Measurements from ENCODE around the gene SGSM2. TPM values are rescaled to one million over a fixed set of nuclear protein-coding genes. Genes with fewer than 3 reads are reported as not detected.
A peak's percentile ranks its signal among the peaks of the same experiment; 100 is the strongest.

The SGSM2 gene
- total and polyA plus RNA-seq, 2 of the 13 experiments (the other 11 are each of a cell fraction or from before 2014, with no cell fraction given): 30.4 to 51.3 TPM

DNA sequence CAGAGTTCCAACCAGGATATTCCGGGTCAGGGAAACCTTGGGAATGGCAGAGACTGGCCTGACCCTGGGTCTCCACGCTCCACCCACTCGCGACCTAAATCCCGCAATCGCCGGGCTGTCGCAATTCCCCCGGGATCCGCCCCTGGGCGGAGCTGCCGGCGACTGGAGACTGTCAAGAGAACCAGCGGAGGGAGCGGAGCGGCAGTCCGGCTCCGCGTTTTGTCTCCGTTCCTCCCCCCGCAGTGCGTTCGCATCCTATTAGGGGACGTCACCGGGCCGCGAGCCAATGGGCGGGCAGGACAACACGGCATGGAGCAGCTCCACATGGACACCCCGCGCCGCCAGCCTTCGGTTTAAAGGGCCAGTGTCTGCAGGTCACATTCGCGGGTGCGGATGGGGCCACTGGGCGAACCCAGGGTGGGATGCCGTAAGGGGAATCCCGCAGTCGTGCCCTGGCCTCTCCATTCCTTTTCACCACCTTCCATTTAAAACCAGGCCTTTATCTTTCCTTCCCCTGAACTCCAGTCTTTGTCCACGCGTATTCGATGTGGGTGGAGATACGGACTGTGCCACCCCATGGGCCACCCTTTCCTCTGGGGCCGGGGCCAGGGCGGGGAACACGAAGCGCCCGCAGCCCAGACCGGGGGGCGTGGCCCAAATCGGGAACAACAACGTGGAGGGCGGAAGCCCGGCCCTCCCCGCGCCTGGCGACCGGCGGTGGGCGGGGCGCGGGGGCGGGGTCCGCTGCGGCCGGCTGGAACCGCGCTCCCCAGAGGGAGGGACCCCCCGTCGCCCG, 64.3 kb downstream of the SGSM2 start (continued):
- TF ChIP-seq KMT2B (CRISPR knock-in tag; IDR thresholded peaks at IDR 0.05) (peak; percentile 3; the same call in 1 of the 2 replicates), ZNF121 (CRISPR knock-in tag; IDR thresholded peaks at IDR 0.05) (no peak), ZNF570 (CRISPR knock-in tag; IDR thresholded peaks at IDR 0.05; ENCODE audit: borderline replicate concordance) (no peak), ZNF256 (CRISPR knock-in tag; conservative IDR thresholded peaks at IDR 0.05) (no peak), ZNF446 (CRISPR knock-in tag; IDR thresholded peaks at IDR 0.05) (no peak; the same call in 1 of the 2 replicates), EZH2 (conservative IDR thresholded peaks at IDR 0.05; ENCODE audit: low read depth, low read length) (no peak), CHD4 (IDR thresholded peaks at IDR 0.05; ENCODE audit: borderline replicate concordance, low read length) (no peak), ZIK1 (CRISPR knock-in tag; IDR thresholded peaks at IDR 0.05; ENCODE audit: borderline replicate concordance, low read depth) (no peak), TCF12 (IDR thresholded peaks at IDR 0.05) (no peak), TCF12 (CRISPR knock-in tag; IDR thresholded peaks at IDR 0.05) (no peak), ARNT2 (CRISPR knock-in tag; IDR thresholded peaks at IDR 0.05; ENCODE audit: low read depth) (peak; percentile 24; the same call in 1 of the 2 replicates), ZNF333 (CRISPR knock-in tag; IDR thresholded peaks at IDR 0.05; ENCODE audit: borderline replicate concordance) (no peak), MAFG (CRISPR knock-in tag; IDR thresholded peaks at IDR 0.05) (no peak), ZFP36 (IDR thresholded peaks at IDR 0.05; ENCODE audit: borderline replicate concordance, low read depth, low read length, partially characterized antibody) (no peak), JARID2 (CRISPR knock-in tag; IDR thresholded peaks at IDR 0.05; ENCODE audit: insufficient replicate concordance) (no peak), ATF1 (CRISPR knock-in tag; IDR thresholded peaks at IDR 0.05) (peak; percentile 90), EED (CRISPR knock-in tag; IDR thresholded peaks at IDR 0.05) (no peak), SNAPC2 (CRISPR knock-in tag; IDR thresholded peaks at IDR 0.05) (no peak), ZC3H13 (CRISPR knock-in tag; IDR thresholded peaks at IDR 0.05) (0 out of 2 replicates have a peak, but pooled peaks have one; percentile 70), ZNF3 (CRISPR knock-in tag; IDR thresholded peaks at IDR 0.05) (no peak; the same call in 1 of the 2 replicates)
- TF ChIP-seq, protein P1, sequence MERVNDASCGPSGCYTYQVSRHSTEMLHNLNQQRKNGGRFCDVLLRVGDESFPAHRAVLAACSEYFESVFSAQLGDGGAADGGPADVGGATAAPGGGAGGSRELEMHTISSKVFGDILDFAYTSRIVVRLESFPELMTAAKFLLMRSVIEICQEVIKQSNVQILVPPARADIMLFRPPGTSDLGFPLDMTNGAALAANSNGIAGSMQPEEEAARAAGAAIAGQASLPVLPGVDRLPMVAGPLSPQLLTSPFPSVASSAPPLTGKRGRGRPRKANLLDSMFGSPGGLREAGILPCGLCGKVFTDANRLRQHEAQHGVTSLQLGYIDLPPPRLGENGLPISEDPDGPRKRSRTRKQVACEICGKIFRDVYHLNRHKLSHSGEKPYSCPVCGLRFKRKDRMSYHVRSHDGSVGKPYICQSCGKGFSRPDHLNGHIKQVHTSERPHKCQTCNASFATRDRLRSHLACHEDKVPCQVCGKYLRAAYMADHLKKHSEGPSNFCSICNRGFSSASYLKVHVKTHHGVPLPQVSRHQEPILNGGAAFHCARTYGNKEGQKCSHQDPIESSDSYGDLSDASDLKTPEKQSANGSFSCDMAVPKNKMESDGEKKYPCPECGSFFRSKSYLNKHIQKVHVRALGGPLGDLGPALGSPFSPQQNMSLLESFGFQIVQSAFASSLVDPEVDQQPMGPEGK (CRISPR knock-in tag; IDR thresholded peaks at IDR 0.05): peak; percentile 90
- TF ChIP-seq, protein P2, sequence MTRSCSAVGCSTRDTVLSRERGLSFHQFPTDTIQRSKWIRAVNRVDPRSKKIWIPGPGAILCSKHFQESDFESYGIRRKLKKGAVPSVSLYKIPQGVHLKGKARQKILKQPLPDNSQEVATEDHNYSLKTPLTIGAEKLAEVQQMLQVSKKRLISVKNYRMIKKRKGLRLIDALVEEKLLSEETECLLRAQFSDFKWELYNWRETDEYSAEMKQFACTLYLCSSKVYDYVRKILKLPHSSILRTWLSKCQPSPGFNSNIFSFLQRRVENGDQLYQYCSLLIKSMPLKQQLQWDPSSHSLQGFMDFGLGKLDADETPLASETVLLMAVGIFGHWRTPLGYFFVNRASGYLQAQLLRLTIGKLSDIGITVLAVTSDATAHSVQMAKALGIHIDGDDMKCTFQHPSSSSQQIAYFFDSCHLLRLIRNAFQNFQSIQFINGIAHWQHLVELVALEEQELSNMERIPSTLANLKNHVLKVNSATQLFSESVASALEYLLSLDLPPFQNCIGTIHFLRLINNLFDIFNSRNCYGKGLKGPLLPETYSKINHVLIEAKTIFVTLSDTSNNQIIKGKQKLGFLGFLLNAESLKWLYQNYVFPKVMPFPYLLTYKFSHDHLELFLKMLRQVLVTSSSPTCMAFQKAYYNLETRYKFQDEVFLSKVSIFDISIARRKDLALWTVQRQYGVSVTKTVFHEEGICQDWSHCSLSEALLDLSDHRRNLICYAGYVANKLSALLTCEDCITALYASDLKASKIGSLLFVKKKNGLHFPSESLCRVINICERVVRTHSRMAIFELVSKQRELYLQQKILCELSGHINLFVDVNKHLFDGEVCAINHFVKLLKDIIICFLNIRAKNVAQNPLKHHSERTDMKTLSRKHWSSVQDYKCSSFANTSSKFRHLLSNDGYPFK (CRISPR knock-in tag; IDR thresholded peaks at IDR 0.05; ENCODE audit: borderline replicate concordance): 0 out of 2 replicates have a peak, but pooled peaks have one; percentile 12
- TF ChIP-seq, protein P3, sequence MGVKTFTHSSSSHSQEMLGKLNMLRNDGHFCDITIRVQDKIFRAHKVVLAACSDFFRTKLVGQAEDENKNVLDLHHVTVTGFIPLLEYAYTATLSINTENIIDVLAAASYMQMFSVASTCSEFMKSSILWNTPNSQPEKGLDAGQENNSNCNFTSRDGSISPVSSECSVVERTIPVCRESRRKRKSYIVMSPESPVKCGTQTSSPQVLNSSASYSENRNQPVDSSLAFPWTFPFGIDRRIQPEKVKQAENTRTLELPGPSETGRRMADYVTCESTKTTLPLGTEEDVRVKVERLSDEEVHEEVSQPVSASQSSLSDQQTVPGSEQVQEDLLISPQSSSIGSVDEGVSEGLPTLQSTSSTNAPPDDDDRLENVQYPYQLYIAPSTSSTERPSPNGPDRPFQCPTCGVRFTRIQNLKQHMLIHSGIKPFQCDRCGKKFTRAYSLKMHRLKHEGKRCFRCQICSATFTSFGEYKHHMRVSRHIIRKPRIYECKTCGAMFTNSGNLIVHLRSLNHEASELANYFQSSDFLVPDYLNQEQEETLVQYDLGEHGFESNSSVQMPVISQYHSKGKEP (CRISPR knock-in tag; IDR thresholded peaks at IDR 0.05): no peak

Data from HepG2 (cell line).